Right cardiac atrium (tissue), 5 donors: ENCODE results near the gene AANAT. TPM values are rescaled to one million over a fixed set of nuclear protein-coding genes. Genes with fewer than 3 reads are reported as not detected.

Experiments
- ATAC-seq, 2 donors: fragments of 200-7000 bp; cut with Tn5 transposase; one replicate each; pipeline versions ENCODE4 v1.8.0 to v1.9.1; 2020; ENCODE audit warnings: moderate library complexity in 2 of 2, mild to moderate bottlenecking in 1 of 2
- DNase-seq, 3 donors: peaks; one replicate each; pipeline ENCODE4 v3.0.0-alpha.2; 2020
- H3K27ac ChIP-seq: one replicate; pipeline ENCODE4 v1.5.1; 2013; ENCODE audit warnings: mild to moderate bottlenecking, low read length, control low read depth, moderate library complexity
- H3K27me3 ChIP-seq: one replicate; pipeline ENCODE4 v1.6.1; 2013; ENCODE audit not compliant: control insufficient read depth, insufficient read depth
- H3K4me1 ChIP-seq: one replicate; pipeline ENCODE4 v1.6.1; 2013; ENCODE audit warnings: low read length; ENCODE audit not compliant: control insufficient read depth, insufficient read depth
- H3K4me3 ChIP-seq: one replicate; pipeline ENCODE4 v1.5.1; 2013; ENCODE audit warnings: low read length, control low read depth
- H3K9me3 ChIP-seq: one replicate; pipeline ENCODE4 v1.6.1; 2013; ENCODE audit warnings: low read length; ENCODE audit not compliant: control insufficient read depth
- WGBS: extraction: QIAGEN DNeasy Blood & Tissue Kit; methylation state at CpG from one replicate; pipeline ENCODE4 v1.1.7; 2013; 5-methylcytosine and 5-hydroxymethylcytosine counted together
- intact Hi-C, 4 donors: fragments of 100-400 bp; cut with DNase I; formaldehyde crosslinking; loops; one replicate each; pipeline versions ENCODE4 v1.11.0 to v1.14.0; 2022 to 2023
- polyA plus RNA-seq: library from polyadenylated mRNA; stranded (reverse); fragments of 200-250 nt; gene quantifications from one replicate; pipeline ENCODE4 v1.2.3, GENCODE V29; 2013
- total RNA-seq, 4 donors: library from RNA; stranded (reverse); fragmentation: NEBNext Ultra II Directional; extraction: Animal tissue kit (Norgen Biotek cat#: 25700); gene quantifications; one replicate each; pipeline ENCODE4 v1.2.1, GENCODE V29; 2021
- donor health status: healthy with polysubstance abuse.
- donor health status: DM: no; HTN: yes; CAD: no.
- donor health status: DM: no; HTN: no; CAD: no.
- donor health status: DM: no; HTN: yes; CAD: no; lungs with severe emphysema.
- donor health status: DM: yes; HTN: yes; CAD: no.

The AANAT gene
- total and polyA plus RNA-seq, 5 donors: not detected

GRCh38 chr17:76492123-76492988 is 25.0 kb downstream of the AANAT start:
- ATAC-seq (peak; percentile 20 to 28), DNase-seq (no peak)
- Histone ChIP-seq H3K4me1 (peaks cover 14% of the 10 kb centered on the region), H3K9me3 (no peaks in the 10 kb centered on the region), H3K27me3 (no peaks in the 10 kb centered on the region), H3K4me3 (no peak overlapping the region), H3K27ac (peak overlapping the region; percentile 32)
- 69% methylated on average over 11 of the region's 11 CpGs for WGBS
- intact Hi-C loops: no loop called here

- no peaks in the 10 kb centered on the region for H3K9me3 ChIP-seq
- H3K27me3 ChIP-seq: no peaks in the 10 kb centered on the region
- H3K4me3 ChIP-seq: no peak overlapping the region
- 23% methylated on average over 15 of the region's 15 CpGs for WGBS
- peak overlapping the region; percentile 32 for H3K27ac ChIP-seq
- peaks cover 21% of the 10 kb centered on the region for H3K4me1 ChIP-seq
- DNase-seq: peak; percentile 74 to 88 (median 85)
- peak; percentile 50 to 68 for ATAC-seq
- intact Hi-C loops: no loop called here
These were observed 25.6 kb downstream of the AANAT start for GRCh38 chr17:76492989-76493501.

- Histone ChIP-seq H3K27ac (peak overlapping the region; percentile 32), H3K27me3 (no peaks in the 10 kb centered on the region), H3K4me1 (peaks cover 21% of the 10 kb centered on the region), H3K9me3 (no peaks in the 10 kb centered on the region), H3K4me3 (no peak overlapping the region)
- no peak for ATAC-seq
- WGBS: 75% methylated on average over 21 of the region's 21 CpGs
- intact Hi-C loops: no loop called here
- peak in 1 of 3 donors; percentile 47 for DNase-seq
These were observed 26.2 kb downstream of the AANAT start for GRCh38 chr17:76493505-76494167.

- ATAC-seq: no peak
- Histone ChIP-seq H3K4me1 (peaks cover 20% of the 10 kb centered on the region), H3K4me3 (no peak overlapping the region), H3K27me3 (no peaks in the 10 kb centered on the region), H3K9me3 (no peaks in the 10 kb centered on the region), H3K27ac (no peak overlapping the region)
- no peak for DNase-seq
- 78% methylated on average over 16 of the region's 16 CpGs for WGBS
- intact Hi-C loops: no loop called here
These were observed 28.4 kb downstream of the AANAT start for GRCh38 chr17:76495663-76496400.

GRCh38 chr17:76496464-76496863 is 29.1 kb downstream of the AANAT start:
- Histone ChIP-seq H3K27me3 (no peaks in the 10 kb centered on the region), H3K4me3 (no peak overlapping the region), H3K9me3 (no peaks in the 10 kb centered on the region), H3K4me1 (peaks cover 20% of the 10 kb centered on the region), H3K27ac (no peak overlapping the region)
- 90% methylated on average over 6 of the region's 6 CpGs for WGBS
- ATAC-seq (no peak), DNase-seq (no peak)
- intact Hi-C loops: no loop called here

- Histone ChIP-seq H3K4me3 (no peak overlapping the region), H3K27ac (peak overlapping the region; percentile 85), H3K4me1 (peaks cover 29% of the 10 kb centered on the region), H3K9me3 (no peaks in the 10 kb centered on the region), H3K27me3 (no peaks in the 10 kb centered on the region)
- ATAC-seq: no peak
- no peak for DNase-seq
- 22% methylated on average over 2 of the region's 2 CpGs for WGBS
- intact Hi-C loops: no loop called here
These were observed 30.2 kb downstream of the AANAT start for GRCh38 chr17:76497699-76497978.

GRCh38 chr17:76497979-76498875 is 30.8 kb downstream of the AANAT start:
- intact Hi-C loops: no loop called here
- Histone ChIP-seq H3K4me1 (peaks cover 27% of the 10 kb centered on the region), H3K9me3 (no peaks in the 10 kb centered on the region), H3K4me3 (no peak overlapping the region), H3K27me3 (no peaks in the 10 kb centered on the region), H3K27ac (peak overlapping the region; percentile 85)
- WGBS: 20% methylated on average over 31 of the region's 31 CpGs
- ATAC-seq (peak; percentile 77), DNase-seq (peak; percentile 89 to 94 (median 94))

- H3K27me3 ChIP-seq: no peaks in the 10 kb centered on the region
- no peak overlapping the region for H3K4me3 ChIP-seq
- 74% methylated on average over 4 of the region's 4 CpGs for WGBS
- no peaks in the 10 kb centered on the region for H3K9me3 ChIP-seq
- no peak for ATAC-seq
- peaks cover 23% of the 10 kb centered on the region for H3K4me1 ChIP-seq
- H3K27ac ChIP-seq: peak overlapping the region; percentile 85
- DNase-seq: no peak
- intact Hi-C loops: no loop called here
These were observed 31.5 kb downstream of the AANAT start for GRCh38 chr17:76498876-76499251.

- peaks cover 23% of the 10 kb centered on the region for H3K4me1 ChIP-seq
- H3K27me3 ChIP-seq: no peaks in the 10 kb centered on the region
- H3K4me3 ChIP-seq: no peak overlapping the region
- 68% methylated on average over 5 of the region's 5 CpGs for WGBS
- DNase-seq (no peak), ATAC-seq (no peak)
- intact Hi-C loops: no loop called here
- peak overlapping the region; percentile 34 for H3K27ac ChIP-seq
- no peaks in the 10 kb centered on the region for H3K9me3 ChIP-seq
These were observed 31.9 kb downstream of the AANAT start for GRCh38 chr17:76499267-76499667.

GRCh38 chr17:76500074-76500746 is 32.8 kb downstream of the AANAT start:
- intact Hi-C loops: loop anchor here in 1 of 4 donors (10.0 kb wide), 1 partner anchor 195 kb away; the partner anchor contains the start of gene QRICH2
- ATAC-seq: no peak
- no peaks in the 10 kb centered on the region for H3K9me3 ChIP-seq
- no peaks in the 10 kb centered on the region for H3K27me3 ChIP-seq
- peak overlapping the region; percentile 74 for H3K27ac ChIP-seq
- no peak for DNase-seq
- H3K4me1 ChIP-seq: peaks cover 23% of the 10 kb centered on the region
- 64% methylated on average over 17 of the region's 17 CpGs for WGBS
- peak overlapping the region; percentile 82 for H3K4me3 ChIP-seq
